H9 (cell line): ENCODE data around the gene GYS1. TPM values are rescaled to one million over a fixed set of nuclear protein-coding genes. Genes with fewer than 3 reads are reported as not detected.

Source experiments
- DNase-seq: peaks from one replicate; pipeline ENCODE4 v3.0.0-alpha.2; 2017
- H2AFZ ChIP-seq: one replicate; pipeline ENCODE4 v1.6.1; 2013; ENCODE audit warnings: mild to moderate bottlenecking, low read length, control low read depth, moderate library complexity
- H2AK5ac ChIP-seq: 2 replicates; pipeline ENCODE4 v1.6.1; 2013; ENCODE audit warnings: low read length, control low read depth, mixed read lengths; ENCODE audit not compliant: insufficient read length
- H2BK120ac ChIP-seq: one replicate; pipeline ENCODE4 v1.6.1; 2013; ENCODE audit warnings: low read depth, mild to moderate bottlenecking, low read length, control low read depth, inconsistent platforms; ENCODE audit not compliant: poor library complexity, severe bottlenecking
- H2BK12ac ChIP-seq: 2 replicates; pipeline ENCODE4 v1.6.1; 2013; ENCODE audit warnings: low read length, control low read depth, mixed read lengths, low read depth; ENCODE audit not compliant: insufficient read length
- H2BK15ac ChIP-seq: 2 replicates; pipeline ENCODE4 v1.6.1; 2013; ENCODE audit warnings: low read depth, low read length, control low read depth
- H2BK20ac ChIP-seq: one replicate; pipeline ENCODE4 v1.6.1; 2013; ENCODE audit warnings: low read depth, mild to moderate bottlenecking, low read length, control low read depth, inconsistent platforms; ENCODE audit not compliant: poor library complexity, severe bottlenecking
- H2BK5ac ChIP-seq: 2 replicates; pipeline ENCODE4 v1.6.1; 2013; ENCODE audit warnings: low read length, control low read depth, mixed read lengths; ENCODE audit not compliant: insufficient read length
- H3K14ac ChIP-seq: 2 replicates; pipeline ENCODE4 v1.6.1; 2013; ENCODE audit warnings: low read length, control low read depth; ENCODE audit not compliant: insufficient read depth
- H3K18ac ChIP-seq: 2 replicates; pipeline ENCODE4 v1.6.1; 2013; ENCODE audit warnings: low read depth, mild to moderate bottlenecking, mixed read lengths, low read length, control low read depth; ENCODE audit not compliant: insufficient read length
- H3K23ac ChIP-seq: 2 replicates; pipeline ENCODE4 v1.6.1; 2013; ENCODE audit warnings: low read length, control low read depth, mixed read lengths, low read depth; ENCODE audit not compliant: insufficient read length
- H3K23me2 ChIP-seq: 2 replicates; pipeline ENCODE4 v1.6.1; 2013; ENCODE audit warnings: low read depth, mild to moderate bottlenecking, mixed read lengths, low read length, control low read depth; ENCODE audit not compliant: insufficient read length, poor library complexity, severe bottlenecking
- H3K27ac ChIP-seq: 2 replicates; pipeline ENCODE4 v1.5.1; 2013; ENCODE audit warnings: low read length, control low read depth, mixed read lengths, low read depth; ENCODE audit not compliant: insufficient read length
- H3K27me3 ChIP-seq: 2 replicates; pipeline ENCODE4 v1.6.1; 2013; ENCODE audit warnings: low read length, control low read depth, inconsistent platforms; ENCODE audit not compliant: insufficient read depth
- H3K4ac ChIP-seq: 2 replicates; pipeline ENCODE4 v1.6.1; 2013; ENCODE audit warnings: low read depth, mild to moderate bottlenecking, control low read depth, inconsistent platforms, low read length, moderate library complexity
- H3K4me1 ChIP-seq: 2 replicates; pipeline ENCODE4 v1.6.1; 2013; ENCODE audit warnings: low read length, control low read depth, inconsistent platforms; ENCODE audit not compliant: insufficient read depth
- H3K4me2 ChIP-seq: 2 replicates; pipeline ENCODE4 v1.6.1; 2013; ENCODE audit warnings: low read length, control low read depth, mixed read lengths; ENCODE audit not compliant: insufficient read length, insufficient read depth
- H3K56ac ChIP-seq: 2 replicates; pipeline ENCODE4 v1.6.1; 2013; ENCODE audit warnings: low read depth, mild to moderate bottlenecking, mixed read lengths, low read length, control low read depth; ENCODE audit not compliant: insufficient read length
- H3K79me1 ChIP-seq: 2 replicates; pipeline ENCODE4 v1.6.1; 2013; ENCODE audit warnings: low read depth, mild to moderate bottlenecking, moderate library complexity, low read length, control low read depth, inconsistent platforms; ENCODE audit not compliant: insufficient read depth, poor library complexity, severe bottlenecking
- H3K79me2 ChIP-seq: 2 replicates; pipeline ENCODE4 v1.6.1; 2013; ENCODE audit warnings: low read length, control low read depth, inconsistent platforms; ENCODE audit not compliant: insufficient read depth
- H3K9ac ChIP-seq: 2 replicates; pipeline ENCODE4 v1.6.1; 2013; ENCODE audit warnings: low read length, control low read depth, mixed read lengths; ENCODE audit not compliant: insufficient read length; ENCODE audit errors: extremely low read depth
- H3K9me3 ChIP-seq: one replicate; pipeline ENCODE4 v1.6.1; 2013; ENCODE audit warnings: low read depth, low read length, inconsistent platforms; ENCODE audit not compliant: control insufficient read depth
- H3T11ph ChIP-seq: one replicate; pipeline ENCODE4 v1.6.1; 2013; ENCODE audit warnings: mild to moderate bottlenecking, low read length, control low read depth, inconsistent platforms
- H4K20me1 ChIP-seq: one replicate; pipeline ENCODE4 v1.6.1; 2013; ENCODE audit not compliant: control insufficient read depth, insufficient read length, insufficient read depth
- H4K5ac ChIP-seq: 2 replicates; pipeline ENCODE4 v1.6.1; 2013; ENCODE audit warnings: low read depth, mild to moderate bottlenecking, mixed read lengths, low read length, control low read depth; ENCODE audit not compliant: insufficient read length
- H4K8ac ChIP-seq: replicated peaks from 2 replicates; pipeline ENCODE4 v1.6.1; 2013; ENCODE audit warnings: low read length, control low read depth, mixed read lengths, low read depth; ENCODE audit not compliant: insufficient read length
- H4K91ac ChIP-seq: 2 replicates; pipeline ENCODE4 v1.6.1; 2013; ENCODE audit warnings: low read depth, mild to moderate bottlenecking, moderate library complexity, mixed read lengths, low read length, control low read depth; ENCODE audit not compliant: insufficient read length
- H3K27ac Mint-ChIP-seq, 3 experiments: 2 replicates in 2 of 3; 3 replicates in 1 of 3; pipeline ENCODE4 v1.8.0; 2020 to 2021; ENCODE audit warnings: mixed read lengths in 3 of 3, mild to moderate bottlenecking in 1 of 3, moderate library complexity in 1 of 3
- H3K27me3 Mint-ChIP-seq: 2 replicates; pipeline ENCODE4 v1.8.0; 2021; ENCODE audit warnings: low read depth, mild to moderate bottlenecking, moderate library complexity, mixed read lengths
- H3K36me3 Mint-ChIP-seq, 3 experiments: 2 replicates in 2 of 3; 3 replicates in 1 of 3; pipeline ENCODE4 v1.8.0; 2020 to 2021; ENCODE audit warnings: low read depth in 3 of 3, mixed read lengths in 3 of 3; ENCODE audit not compliant: insufficient read depth in 1 of 3
- H3K4me1 Mint-ChIP-seq, 2 experiments: 2 replicates each; pipeline ENCODE4 v1.8.0; 2020; ENCODE audit warnings: mixed read lengths in 2 of 2
- H3K4me3 Mint-ChIP-seq, 2 experiments: 2 replicates in 1 of 2; 3 replicates in 1 of 2; pipeline ENCODE4 v1.8.0; 2020 to 2021; ENCODE audit warnings: mild to moderate bottlenecking in 2 of 2, mixed read lengths in 2 of 2, moderate library complexity in 1 of 2
- H3K9me3 Mint-ChIP-seq, 2 experiments: 2 replicates in 1 of 2; 3 replicates in 1 of 2; pipeline ENCODE4 v1.8.0; 2020; ENCODE audit warnings: mild to moderate bottlenecking in 2 of 2, mixed read lengths in 2 of 2, moderate library complexity in 1 of 2
- CTCF ChIP-seq: fragments of 200-600 bp; sonication (generic); conservative IDR thresholded peaks from 3 replicates; pipeline ENCODE4 v1.8.0; 2021; ENCODE audit warnings: antibody characterized with exemption, mild to moderate bottlenecking
- WGBS: extraction: QIAGEN DNeasy Blood & Tissue Kit; methylation state at CpG from one replicate; pipeline ENCODE4 v1.1.7; 2013; ENCODE audit warnings: missing lambda C conversion rate, low lambda C conversion rate, mixed read lengths; ENCODE audit not compliant: insufficient read length; ENCODE audit errors: extremely low coverage; 5-methylcytosine and 5-hydroxymethylcytosine counted together
- total RNA-seq: library from RNA; stranded (reverse); gene quantifications from 2 replicates; pipeline ENCODE4 v1.2.1, GENCODE V29; 2021

Gene GYS1
- total RNA-seq, 1 experiment from 2014 or later: 44.3 TPM

- WGBS: no CpG with 5 or more reads among the region's 18 CpGs
Measured at GRCh38 chr19:48922548-48923490, 70.3 kb downstream of the GYS1 start.

More at GRCh38 chr19:48922548-48923490, 70.3 kb downstream of the GYS1 start:
- H3K9me3 ChIP-seq: no peaks in the 10 kb centered on the region
- H2BK15ac ChIP-seq: no peak overlapping the region
- H3K4me1 ChIP-seq: no peaks in the 10 kb centered on the region
- H2BK12ac ChIP-seq: no peak overlapping the region
- H3K27ac Mint-ChIP-seq: peak overlapping the region in 1 of 3 experiments; percentile 29; a peak in 2 of 7 replicates
- no peaks in the 10 kb centered on the region for H3K79me1 ChIP-seq
- H3K4me2 ChIP-seq: no peak overlapping the region
- no peak overlapping the region for H4K5ac ChIP-seq
- no peak for DNase-seq
- H2AFZ ChIP-seq: no peak overlapping the region
- H3K27me3 Mint-ChIP-seq: no peaks in the 10 kb centered on the region; the same call in 1 of the 2 replicates
- no peak overlapping the region for H3K9ac ChIP-seq
- no peak overlapping the region for H3K14ac ChIP-seq
- no peak overlapping the region for H2BK120ac ChIP-seq
- no peaks in the 10 kb centered on the region for H3K9me3 Mint-ChIP-seq
- no peak overlapping the region for H4K8ac ChIP-seq
- H3K4me1 Mint-ChIP-seq: 0 out of 4 replicates have a peak, but pooled peaks cover 2% of the 10 kb centered on the region in 2 experiments
- no peak overlapping the region for H3K56ac ChIP-seq
- H3K23me2 ChIP-seq: no peaks in the 10 kb centered on the region
- H3T11ph ChIP-seq: no peak overlapping the region
- H2BK5ac ChIP-seq: no peak overlapping the region
- TF ChIP-seq CTCF: no peak
- no peak overlapping the region for H2AK5ac ChIP-seq
- peaks cover 8 to 39% (median 30%) of the 10 kb centered on the region in 3 experiments for H3K36me3 Mint-ChIP-seq
- H3K18ac ChIP-seq: no peak overlapping the region
- no peak overlapping the region for H3K4ac ChIP-seq
- H3K23ac ChIP-seq: no peak overlapping the region
- H3K4me3 Mint-ChIP-seq: no peak overlapping the region
- H3K79me2 ChIP-seq: no peaks in the 10 kb centered on the region
- H2BK20ac ChIP-seq: no peak overlapping the region
- H4K91ac ChIP-seq: no peak overlapping the region
- no peaks in the 10 kb centered on the region for H3K27me3 ChIP-seq
- H3K27ac ChIP-seq: no peak overlapping the region
- no peaks in the 10 kb centered on the region for H4K20me1 ChIP-seq
